Esophagus squamous epithelium (tissue), 4 donors: ENCODE results near the gene RHBDD1.
A peak's percentile ranks its signal among the peaks of the same experiment; 100 is the strongest.

Experiments used
- CTCF ChIP-seq, 6 experiments: fragments of 450-650 bp in 4 of 6; fragments of 200-600 bp in 2 of 6; sonication (generic) in 2 of 6; IDR thresholded peaks; one replicate each; pipeline ENCODE4 v1.5.1; 2016 to 2019; ENCODE audit warnings: antibody characterized with exemption in 6 of 6, mild to moderate bottlenecking in 4 of 6, moderate library complexity in 4 of 6
- POLR2A ChIP-seq, 4 donors: fragments of 450-650 bp; IDR thresholded peaks; one replicate each; pipeline ENCODE4 v1.6.1; 2017; ENCODE audit warnings: antibody characterized with exemption in 4 of 4, mild to moderate bottlenecking in 4 of 4, moderate library complexity in 3 of 4

GRCh38 chr2:226798422-226799210 is 37.2 kb upstream of the RHBDD1 start:
- TF ChIP-seq POLR2A (IDR thresholded peaks at IDR 0.05) (peak in 1 of 4 donors; percentile 39), CTCF (IDR thresholded peaks at IDR 0.05) (no peak)
